CD8-positive, alpha-beta memory T cell (primary cell): ENCODE measurements around the gene TMEM134. TPM values are rescaled to one million over a fixed set of nuclear protein-coding genes. Genes with fewer than 3 reads are reported as not detected.
A peak's percentile ranks its signal among the peaks of the same experiment; 100 is the strongest.

Experiments
- CTCF ChIA-PET: fragments of 350-600 bp; sonication (Branson Sonifier 250); formaldehyde crosslinking; loops from one replicate; lab custom pipeline; 2021; ENCODE audit warnings: antibody characterized with exemption; lab: Charles Lee
- POLR2A ChIA-PET: fragments of 350-600 bp; sonication (Branson Sonifier 250); formaldehyde crosslinking; loops from one replicate; lab custom pipeline; 2021; ENCODE audit warnings: antibody characterized with exemption; lab: Charles Lee
- DNase-seq, 5 donors: peaks; one replicate each; pipeline versions ENCODE4 v3.0.0 to v3.0.0-alpha.2; 2020 to 2022; ENCODE audit warnings: mixed read lengths in 1 of 5
- H3K27ac ChIP-seq: one replicate; pipeline ENCODE4 v1.7.0; 2013; ENCODE audit warnings: low read depth, mild to moderate bottlenecking, low read length, moderate library complexity
- H3K27me3 ChIP-seq: 2 replicates; pipeline ENCODE4 v1.7.0; 2013; ENCODE audit warnings: low read length, mild to moderate bottlenecking; ENCODE audit not compliant: insufficient read depth, poor library complexity, severe bottlenecking
- H3K36me3 ChIP-seq: 2 replicates; pipeline ENCODE4 v1.7.0; 2013; ENCODE audit warnings: mild to moderate bottlenecking, low read length, moderate library complexity; ENCODE audit not compliant: insufficient read depth
- H3K4me1 ChIP-seq: 2 replicates; pipeline ENCODE4 v1.7.0; 2013; ENCODE audit warnings: mild to moderate bottlenecking, low read length, moderate library complexity; ENCODE audit not compliant: insufficient read depth
- H3K4me3 ChIP-seq: 2 replicates; pipeline ENCODE4 v1.7.0; 2013; ENCODE audit warnings: mild to moderate bottlenecking, low read length
- H3K9me3 ChIP-seq: 2 replicates; pipeline ENCODE4 v1.7.0; 2013; ENCODE audit warnings: mild to moderate bottlenecking, low read length
- H3K27ac Mint-ChIP-seq, 8 donors: one replicate each; pipeline ENCODE4 v1.8.0; 2020 to 2021; ENCODE audit warnings: mixed read lengths in 8 of 8, mild to moderate bottlenecking in 6 of 8, inconsistent platforms in 3 of 8, moderate library complexity in 3 of 8
- H3K27me3 Mint-ChIP-seq, 2 donors: one replicate each; pipeline ENCODE4 v1.8.0; 2020 to 2021; ENCODE audit warnings: mixed read lengths in 2 of 2, mild to moderate bottlenecking in 1 of 2, moderate library complexity in 1 of 2
- H3K36me3 Mint-ChIP-seq, 3 donors: one replicate each; pipeline ENCODE4 v1.8.0; 2020 to 2021; ENCODE audit warnings: mixed read lengths in 3 of 3, inconsistent platforms in 1 of 3, mild to moderate bottlenecking in 1 of 3
- H3K4me1 Mint-ChIP-seq, 3 donors: one replicate each; pipeline ENCODE4 v1.8.0; 2020 to 2021; ENCODE audit warnings: mixed read lengths in 3 of 3, inconsistent platforms in 1 of 3, mild to moderate bottlenecking in 1 of 3
- H3K4me3 Mint-ChIP-seq, 7 donors: one replicate each; pipeline ENCODE4 v1.8.0; 2020 to 2021; ENCODE audit warnings: mixed read lengths in 7 of 7, mild to moderate bottlenecking in 6 of 7, moderate library complexity in 4 of 7, inconsistent platforms in 2 of 7
- H3K9me3 Mint-ChIP-seq, 5 donors: one replicate each; pipeline ENCODE4 v1.8.0; 2020 to 2022; ENCODE audit warnings: mixed read lengths in 5 of 5, mild to moderate bottlenecking in 3 of 5, moderate library complexity in 2 of 5, inconsistent platforms in 1 of 5
- polyA plus RNA-seq: library from polyadenylated mRNA; unstranded; fragments of 300-500 nt; fragmentation: Illumina TruSeq; gene quantifications from one replicate; pipeline ENCODE4 v1.2.3, GENCODE V29; 2021
- total RNA-seq, 2 experiments: library from RNA; stranded (reverse); gene quantifications; one replicate each; pipeline ENCODE4 v1.2.3, GENCODE V29; 2021

Gene TMEM134
- total and polyA plus RNA-seq, 3 experiments from 2014 or later = 49.6 to 152 (median 57.9) TPM

- H3K36me3 ChIP-seq = no peaks in the 10 kb centered on the region
- ChIA-PET POLR2A (interaction anchor here (0.6 to 1.7 kb wide), 8 partner anchors 8 to 269 kb away, joined by 3 to 6 read pairs (median 4); partner anchors contain the start of genes PITPNM1, PPP1CA, RAD9A and TBC1D10C), CTCF (interaction anchor here (1.9 kb wide), 1 partner anchor 51 kb away, joined by 5 read pairs; the partner anchor contains the start of gene RAD9A)
- peak overlapping the region; percentile 76 to 97 (median 89) for H3K27ac Mint-ChIP-seq
- no peak overlapping the region for H3K4me3 ChIP-seq
- H3K27ac ChIP-seq = peak overlapping the region; percentile 54
- peaks cover 0 to 1% of the 10 kb centered on the region in 2 donors for H3K27me3 Mint-ChIP-seq
- H3K4me1 Mint-ChIP-seq = peaks cover 59 to 87% (median 64%) of the 10 kb centered on the region in 3 donors
- H3K4me3 Mint-ChIP-seq = peak overlapping the region; percentile 48 to 79 (median 65)
- peak in 2 of 5 donors; percentile 17 to 29 for DNase-seq
- H3K27me3 ChIP-seq = no peaks in the 10 kb centered on the region
- peaks cover 66% of the 10 kb centered on the region for H3K4me1 ChIP-seq
- no peaks in the 10 kb centered on the region for H3K9me3 ChIP-seq
- H3K9me3 Mint-ChIP-seq = peaks cover 0 to 2% (median 0%) of the 10 kb centered on the region in 5 donors
- peaks cover 0 to 2% (median 0%) of the 10 kb centered on the region in 3 donors for H3K36me3 Mint-ChIP-seq
These were observed 26.3 kb downstream of the TMEM134 start for GRCh38 chr11:67442504-67443404.

- no peaks in the 10 kb centered on the region for H3K9me3 ChIP-seq
- H3K36me3 ChIP-seq = no peaks in the 10 kb centered on the region
- H3K4me3 ChIP-seq = no peak overlapping the region
- H3K4me3 Mint-ChIP-seq = peak overlapping the region; percentile 33 to 79 (median 65)
- H3K27ac Mint-ChIP-seq = peak overlapping the region; percentile 74 to 97 (median 89)
- H3K27me3 Mint-ChIP-seq = peaks cover 0 to 1% of the 10 kb centered on the region in 2 donors
- H3K4me1 Mint-ChIP-seq = peaks cover 55 to 80% (median 60%) of the 10 kb centered on the region in 3 donors
- H3K9me3 Mint-ChIP-seq = peaks cover 0 to 2% (median 0%) of the 10 kb centered on the region in 5 donors
- no peaks in the 10 kb centered on the region for H3K27me3 ChIP-seq
- H3K27ac ChIP-seq = no peak overlapping the region
- DNase-seq = peak in 2 of 5 donors; percentile 47 to 62
- H3K36me3 Mint-ChIP-seq = peaks cover 0 to 10% (median 0%) of the 10 kb centered on the region in 3 donors
- CTCF ChIA-PET = interaction anchor here (0.8 to 0.9 kb wide), 3 partner anchors 26 to 51 kb away, joined by 3 to 5 read pairs (median 3); partner anchors contain the start of gene PPP1CA
- peaks cover 57% of the 10 kb centered on the region for H3K4me1 ChIP-seq
- POLR2A ChIA-PET = interaction anchor here (1.0 kb wide), 1 partner anchor 23 kb away, joined by 3 read pairs; no protein-coding TSS in a partner anchor
These were observed 27.2 kb downstream of the TMEM134 start for GRCh38 chr11:67441731-67442351.

GRCh38 chr11:67441098-67441563 lies 27.9 kb downstream of the TMEM134 start:
- Mint-ChIP-seq H3K4me1 (peaks cover 52 to 79% (median 56%) of the 10 kb centered on the region in 3 donors), H3K4me3 (peak overlapping the region in 5 of 7 donors; percentile 30 to 99 (median 73)), H3K27me3 (peaks cover 0 to 1% of the 10 kb centered on the region in 2 donors), H3K27ac (peak overlapping the region; percentile 77 to 97 (median 87)), H3K36me3 (peaks cover 0 to 15% (median 0%) of the 10 kb centered on the region in 3 donors), H3K9me3 (peaks cover 0 to 2% (median 0%) of the 10 kb centered on the region in 5 donors)
- ChIA-PET POLR2A (interaction anchor here (0.6 to 1.0 kb wide), 2 partner anchors 24 to 48 kb away, joined by 3 to 4 read pairs; no protein-coding TSS in a partner anchor), CTCF (interaction anchor here (0.8 to 5.5 kb wide), 5 partner anchors 27 to 65 kb away, joined by 3 to 59 read pairs (median 3); partner anchors contain the start of genes PPP1CA and TBC1D10C)
- H3K36me3 ChIP-seq = no peaks in the 10 kb centered on the region
- H3K4me3 ChIP-seq = no peak overlapping the region
- H3K27ac ChIP-seq = no peak overlapping the region
- DNase-seq = peak in 2 of 5 donors; percentile 25 to 43
- H3K4me1 ChIP-seq = peaks cover 54% of the 10 kb centered on the region
- no peaks in the 10 kb centered on the region for H3K9me3 ChIP-seq
- H3K27me3 ChIP-seq = no peaks in the 10 kb centered on the region

DNA sequence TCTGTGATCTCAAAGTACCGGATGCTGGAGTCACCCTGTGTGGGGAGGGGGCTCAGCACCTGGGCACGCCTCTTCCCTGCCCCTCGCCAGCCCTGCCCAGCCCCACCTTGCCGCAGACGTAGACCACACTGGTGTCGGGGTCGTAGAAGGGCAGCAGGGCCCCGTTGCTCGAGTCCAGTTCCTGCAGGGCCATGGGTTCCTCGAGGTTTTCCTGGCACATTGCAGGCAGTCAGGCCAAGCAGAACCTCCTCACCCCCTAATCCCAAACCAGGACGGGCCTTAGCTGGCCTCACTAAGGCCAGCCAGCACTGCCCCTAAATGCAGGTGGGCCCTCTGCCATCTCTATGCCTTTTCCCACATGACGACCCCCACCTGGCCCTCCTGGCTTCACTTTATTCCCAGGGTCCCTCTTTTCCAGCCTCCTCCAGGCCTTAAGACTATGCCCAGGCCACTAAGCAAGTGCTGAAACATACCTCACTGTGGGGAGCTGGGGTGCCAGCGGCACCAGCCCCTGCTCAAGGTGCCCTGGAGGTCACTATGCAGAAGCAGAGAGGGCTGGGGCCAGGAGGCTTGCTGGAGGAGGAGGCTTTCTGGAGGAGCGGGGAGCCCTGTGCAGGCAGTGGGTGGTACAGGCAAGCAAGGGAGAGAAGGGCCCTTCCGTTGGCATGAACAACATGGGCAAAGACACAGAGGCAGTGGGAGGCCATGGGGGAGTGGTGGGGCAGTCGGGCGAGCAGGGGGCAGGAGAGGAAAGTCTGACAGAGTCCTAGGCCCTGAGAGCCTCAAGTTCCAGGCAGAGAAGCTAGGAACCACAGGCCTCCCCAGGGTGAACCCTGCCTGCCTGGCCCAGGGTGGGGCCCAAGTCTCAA lies 28.6 kb downstream of the TMEM134 start:
- Histone ChIP-seq H3K4me1 (peaks cover 53% of the 10 kb centered on the region), H3K27ac (no peak overlapping the region), H3K27me3 (no peaks in the 10 kb centered on the region), H3K4me3 (no peak overlapping the region), H3K36me3 (peaks cover 5% of the 10 kb centered on the region), H3K9me3 (no peaks in the 10 kb centered on the region)
- H3K36me3 Mint-ChIP-seq = peaks cover 0 to 20% (median under 1%) of the 10 kb centered on the region in 3 donors
- ChIA-PET POLR2A (interaction anchor here (0.7 to 1.0 kb wide), 2 partner anchors 25 to 44 kb away, joined by 3 read pairs; no protein-coding TSS in a partner anchor), CTCF (interaction anchor here (0.9 to 5.5 kb wide), 4 partner anchors 28 to 66 kb away, joined by 3 to 59 read pairs (median 3); partner anchors contain the start of genes PPP1CA and TBC1D10C)
- peak in 1 of 5 donors; percentile 39 for DNase-seq
- peaks cover 0 to 2% (median 0%) of the 10 kb centered on the region in 5 donors for H3K9me3 Mint-ChIP-seq
- peaks cover 0 to 1% of the 10 kb centered on the region in 2 donors for H3K27me3 Mint-ChIP-seq
- H3K27ac Mint-ChIP-seq = peak overlapping the region; percentile 89 to 99 (median 94)
- H3K4me3 Mint-ChIP-seq = peak overlapping the region; percentile 79 to 99 (median 98)
- peaks cover 50 to 77% (median 50%) of the 10 kb centered on the region in 3 donors for H3K4me1 Mint-ChIP-seq

DNA sequence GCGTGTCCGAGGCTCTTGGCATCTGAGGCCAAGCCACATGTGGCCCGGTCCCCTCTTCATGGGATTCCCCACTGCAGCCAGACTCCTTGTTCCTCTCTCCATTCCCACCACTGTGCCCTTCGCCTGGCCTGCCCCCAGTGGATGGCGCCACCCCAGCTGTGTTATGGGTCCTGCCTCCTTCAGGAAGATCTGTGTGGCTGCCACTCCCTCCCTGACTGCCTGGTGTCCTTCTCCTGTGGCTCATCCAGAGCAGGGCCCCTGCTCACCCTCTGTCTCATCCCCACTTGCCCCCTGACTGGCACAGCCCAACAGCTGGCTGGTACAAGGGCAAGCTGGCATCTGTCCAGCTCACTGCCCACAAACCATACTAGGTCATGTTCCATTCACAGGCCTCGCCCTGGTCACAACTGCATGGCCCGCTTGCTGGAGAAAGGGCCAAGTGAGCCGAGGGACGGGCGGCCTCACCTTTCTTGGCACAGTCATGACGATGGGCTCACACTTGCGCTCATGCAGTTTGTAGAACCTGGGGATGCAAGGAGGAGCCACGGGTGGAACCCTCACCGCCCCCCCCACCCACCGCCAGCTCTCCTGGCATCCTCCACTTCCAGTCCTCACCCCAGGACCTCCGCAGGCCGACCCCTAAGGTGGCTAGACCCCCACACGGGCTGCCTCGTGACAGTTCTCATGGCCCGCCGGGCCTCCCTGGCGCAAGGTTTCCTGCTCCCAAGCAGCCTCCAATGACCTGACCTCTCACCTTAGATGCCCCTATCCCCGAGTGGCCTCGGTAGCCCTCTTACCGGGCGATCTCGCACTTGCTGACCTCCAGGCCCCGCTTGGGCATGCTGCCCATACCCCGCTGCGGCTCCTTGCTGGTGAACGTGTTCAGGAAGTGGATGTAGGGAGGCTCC lies 29.5 kb downstream of the TMEM134 start:
- POLR2A ChIA-PET = interaction anchor here (0.7 to 10.1 kb wide), 6 partner anchors 12 to 48 kb away, joined by 3 to 203 read pairs (median 15); partner anchors contain the start of genes PPP1CA, RAD9A, RPS6KB2 and TBC1D10C
- peaks cover 0 to 2% (median 0%) of the 10 kb centered on the region in 5 donors for H3K9me3 Mint-ChIP-seq
- H3K27ac Mint-ChIP-seq = peak overlapping the region; percentile 89 to 99 (median 94)
- peak overlapping the region; percentile 96 to 99 (median 98) for H3K4me3 Mint-ChIP-seq
- H3K36me3 Mint-ChIP-seq = peaks cover 0 to 26% (median 4%) of the 10 kb centered on the region in 3 donors
- Histone ChIP-seq H3K27me3 (no peaks in the 10 kb centered on the region), H3K27ac (peak overlapping the region; percentile 24), H3K9me3 (no peaks in the 10 kb centered on the region), H3K36me3 (peaks cover 11% of the 10 kb centered on the region), H3K4me1 (peaks cover 53% of the 10 kb centered on the region), H3K4me3 (peak overlapping the region; percentile 95)
- peak in 2 of 5 donors; percentile 32 to 44 for DNase-seq
- peaks cover 0 to 1% of the 10 kb centered on the region in 2 donors for H3K27me3 Mint-ChIP-seq
- H3K4me1 Mint-ChIP-seq = peaks cover 46 to 77% (median 46%) of the 10 kb centered on the region in 3 donors
- CTCF ChIA-PET = interaction anchor here (0.7 to 5.5 kb wide), 8 partner anchors 8 to 83 kb away, joined by 3 to 59 read pairs (median 8); partner anchors contain the start of genes PITPNM1, PPP1CA, TBC1D10C and TMEM134
